ENCODE results near the gene SPP1.

Gene SPP1

GRCh38 chr4:87946766-87947165 is 28.7 kb upstream of the SPP1 start:
- no peaks in the 10 kb centered on the region for H3K36me3 ChIP-seq (ENCODE audit: control insufficient read depth in 2 of 2, insufficient read depth in 1 of 2, low read length in 2 of 2)
- H3K9me3 ChIP-seq (ENCODE audit: control insufficient read depth, insufficient read depth, low read depth, low read length) = no peaks in the 10 kb centered on the region
- no peak overlapping the region for H3K4me3 ChIP-seq (ENCODE audit: low read depth, low read length)
- ChIA-PET POLR2A (no interaction called here), CTCF (no interaction called here)
- TF ChIP-seq OSR2 (tag by site-specific recombination; IDR thresholded peaks at IDR 0.05) (no peak), REST (tag by site-specific recombination; IDR thresholded peaks at IDR 0.05) (no peak), ZNF211 (tag by site-specific recombination; IDR thresholded peaks at IDR 0.05; ENCODE audit: low read depth) (no peak)
- H3K27ac ChIP-seq (ENCODE audit: extremely low read depth, low read depth, low read length) = no peak overlapping the region
- no peaks in the 10 kb centered on the region; the same call in 1 of the 2 replicates for H3K4me1 ChIP-seq (ENCODE audit: control insufficient read depth, insufficient read depth, low read length)

- ChIA-PET POLR2A (no interaction called here), CTCF (interaction anchor here (0.6 kb wide), 1 partner anchor 95 kb away, joined by 3 read pairs; no protein-coding TSS in a partner anchor)
- Histone ChIP-seq H3K4me1 (ENCODE audit: control insufficient read depth, insufficient read depth, low read length) (no peaks in the 10 kb centered on the region; the same call in 1 of the 2 replicates), H3K9me3 (ENCODE audit: control insufficient read depth, insufficient read depth, low read depth, low read length) (no peaks in the 10 kb centered on the region), H3K27ac (ENCODE audit: extremely low read depth, low read depth, low read length) (no peak overlapping the region), H3K4me3 (ENCODE audit: low read depth, low read length) (no peak overlapping the region), H3K36me3 (ENCODE audit: control insufficient read depth in 2 of 2, insufficient read depth in 1 of 2, low read length in 2 of 2) (no peaks in the 10 kb centered on the region)
- TF ChIP-seq ZNF138 (tag by site-specific recombination; IDR thresholded peaks at IDR 0.05; ENCODE audit: borderline replicate concordance) (no peak), WT1 (tag by site-specific recombination; IDR thresholded peaks at IDR 0.05) (no peak), ZNF692 (tag by site-specific recombination; IDR thresholded peaks at IDR 0.05) (peak; percentile 66; the same call in 1 of the 2 replicates)
Observed at GRCh38 chr4:87947381-87948160, 27.9 kb upstream of the SPP1 start.

- ChIA-PET CTCF (interaction anchor here (1.4 kb wide), 1 partner anchor 97 kb away, joined by 10 read pairs; no protein-coding TSS in a partner anchor), POLR2A (no interaction called here)
- Histone ChIP-seq H3K27ac (ENCODE audit: extremely low read depth, low read depth, low read length) (no peak overlapping the region), H3K4me3 (ENCODE audit: low read depth, low read length) (no peak overlapping the region), H3K36me3 (ENCODE audit: control insufficient read depth in 2 of 2, insufficient read depth in 1 of 2, low read length in 2 of 2) (no peaks in the 10 kb centered on the region), H3K4me1 (ENCODE audit: control insufficient read depth, insufficient read depth, low read length) (no peaks in the 10 kb centered on the region; the same call in 1 of the 2 replicates), H3K9me3 (ENCODE audit: control insufficient read depth, insufficient read depth, low read depth, low read length) (no peaks in the 10 kb centered on the region)
- peak; percentile 68 for TF ChIP-seq PRDM6 (tag by site-specific recombination; IDR thresholded peaks at IDR 0.05)
- peak; percentile 74 for TF ChIP-seq WT1 (tag by site-specific recombination; IDR thresholded peaks at IDR 0.05)
- no peak for TF ChIP-seq ZNF221 (tag by site-specific recombination; IDR thresholded peaks at IDR 0.05; ENCODE audit: borderline replicate concordance)
- TF ChIP-seq ZBTB11 (tag by site-specific recombination; conservative IDR thresholded peaks at IDR 0.05; ENCODE audit: low read depth) = no peak
- peak; percentile 40; the same call in 1 of the 2 replicates for TF ChIP-seq ZNF692 (tag by site-specific recombination; IDR thresholded peaks at IDR 0.05)
- peak; percentile 83 for TF ChIP-seq OSR2 (tag by site-specific recombination; IDR thresholded peaks at IDR 0.05)
- TF ChIP-seq SP7 (tag by site-specific recombination; IDR thresholded peaks at IDR 0.05) = 0 out of 2 replicates have a peak, but pooled peaks have one; percentile 38
- TF ChIP-seq ZNF473 (tag by site-specific recombination; IDR thresholded peaks at IDR 0.05) = no peak
Observed at GRCh38 chr4:87949961-87950360, 25.6 kb upstream of the SPP1 start.
